Measurements from ENCODE around the gene GLB1L2. TPM values are rescaled to one million over a fixed set of nuclear protein-coding genes. Genes with fewer than 3 reads are reported as not detected.
A peak's percentile ranks its signal among the peaks of the same experiment; 100 is the strongest.

GLB1L2 gene
- total RNA-seq, 1 donor from 2014 or later: 1.6 TPM

DNA sequence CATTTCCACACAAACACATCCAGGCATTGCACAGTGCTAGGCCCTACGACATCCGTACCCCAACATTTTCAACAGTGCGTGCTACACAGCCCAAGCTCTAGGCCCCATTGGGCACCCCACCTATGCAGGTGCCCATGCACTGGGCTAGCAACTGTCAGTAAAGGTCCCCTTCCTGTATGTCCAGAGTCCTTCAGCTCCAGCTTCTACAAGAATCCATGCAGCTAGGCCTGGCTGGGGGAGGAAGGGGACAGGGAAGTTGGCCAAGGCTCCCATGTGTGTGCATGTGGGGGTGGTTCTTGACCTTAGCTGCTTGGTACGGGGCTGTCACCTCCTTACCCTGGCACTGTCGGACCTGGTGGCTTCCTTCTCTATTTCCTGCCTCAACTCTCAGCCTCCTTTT lies 79.0 kb downstream of the GLB1L2 start:
- intact Hi-C loops (cut with DNase I): no loop called here
- ATAC-seq: no peak
- DNase-seq (ENCODE audit: low spot score): no peak

GRCh38 chr11:134412203-134413042 lies 80.6 kb downstream of the GLB1L2 start, which contains the start of gene B3GAT1:
Gene B3GAT1 (minus strand): TSS chr11:134412242. CDS start chr11:134387659, 24,583 bp downstream.
- ATAC-seq (peak; percentile 44), DNase-seq (ENCODE audit: low spot score) (peak; percentile 70)
- intact Hi-C loops (cut with DNase I): no loop called here

- DNase-seq (ENCODE audit: low spot score): peak; percentile 47
- no peak for ATAC-seq
- intact Hi-C loops (cut with DNase I): no loop called here
These were observed 81.4 kb downstream of the GLB1L2 start for GRCh38 chr11:134413043-134413825.

- DNase-seq (ENCODE audit: low spot score): no peak
- intact Hi-C loops (cut with DNase I): no loop called here
- peak; percentile 16 for ATAC-seq
These were observed 82.3 kb downstream of the GLB1L2 start for GRCh38 chr11:134413826-134414731.

GRCh38 chr11:134414766-134415765 lies 83.3 kb downstream of the GLB1L2 start:
- intact Hi-C loops (cut with DNase I): no loop called here
- DNase-seq (ENCODE audit: low spot score) (peak; percentile 37), ATAC-seq (no peak)

DNA sequence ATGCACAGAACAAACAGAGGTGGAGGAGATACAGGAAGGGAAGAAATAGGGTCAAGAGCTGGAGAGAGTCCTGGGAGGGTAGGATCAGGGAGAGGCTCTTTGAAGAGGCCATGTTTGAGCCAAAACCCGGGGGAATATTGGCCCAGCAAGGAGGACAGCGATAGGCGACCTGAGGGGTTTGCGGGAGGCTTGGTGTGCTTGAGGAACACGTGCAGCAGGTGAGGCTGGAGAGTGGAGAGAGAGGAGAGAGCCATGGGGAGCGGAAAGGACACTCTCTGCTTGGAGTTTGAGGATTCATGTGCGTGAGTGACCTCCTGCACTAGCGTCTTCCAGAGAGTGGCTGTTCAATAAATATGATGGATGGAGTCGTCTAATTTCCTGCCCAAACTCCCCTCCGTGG lies 84.9 kb downstream of the GLB1L2 start:
- intact Hi-C loops (cut with DNase I): no loop called here
- DNase-seq (ENCODE audit: low spot score) (no peak), ATAC-seq (no peak)

DNA sequence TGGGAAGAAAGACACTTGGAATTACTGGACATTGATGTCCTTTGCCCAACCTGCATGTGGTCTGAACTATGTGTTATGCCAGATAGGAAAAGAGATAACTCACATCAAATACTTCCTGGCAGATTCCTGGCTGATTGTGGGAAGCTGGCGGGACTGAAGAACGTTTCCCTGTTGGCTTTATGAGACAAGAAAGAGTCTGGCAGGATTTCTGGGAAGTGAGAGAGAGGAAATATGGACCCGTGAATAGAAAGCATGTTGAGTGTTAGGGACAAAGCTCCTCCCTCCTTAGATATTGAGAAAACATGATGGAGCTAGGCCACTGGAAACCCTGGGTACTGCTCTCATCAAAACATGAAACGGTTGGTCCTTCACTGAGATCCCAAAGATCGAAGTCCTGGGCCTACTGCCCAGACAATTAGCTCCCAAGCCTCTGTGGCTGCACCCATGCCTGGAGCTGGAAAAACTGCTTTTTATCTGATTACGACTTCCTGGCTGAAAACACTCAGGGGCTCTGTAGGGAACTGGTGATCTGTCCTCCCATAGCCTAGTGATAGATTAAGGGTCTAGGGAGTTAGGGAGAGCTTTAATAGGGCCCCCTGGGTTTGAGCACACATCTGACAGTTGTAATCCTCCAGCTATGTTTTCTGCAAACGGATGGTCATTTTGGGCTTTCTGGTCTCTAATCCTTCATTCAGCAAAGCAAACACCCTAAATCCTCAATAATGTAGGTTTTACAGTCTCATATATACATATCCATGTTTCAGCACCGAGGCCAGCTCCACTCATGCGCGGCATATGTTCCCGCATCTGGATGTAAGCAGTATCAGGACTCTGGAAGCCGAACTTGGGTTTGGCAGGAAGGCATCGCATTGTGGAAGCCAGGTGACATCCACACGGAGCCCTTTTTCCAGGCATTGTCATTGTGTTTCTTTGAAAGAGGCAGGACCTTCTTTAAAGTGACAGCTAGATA lies 86.4 kb downstream of the GLB1L2 start:
- intact Hi-C loops (cut with DNase I): no loop called here
- ATAC-seq (no peak), DNase-seq (ENCODE audit: low spot score) (no peak)

DNA sequence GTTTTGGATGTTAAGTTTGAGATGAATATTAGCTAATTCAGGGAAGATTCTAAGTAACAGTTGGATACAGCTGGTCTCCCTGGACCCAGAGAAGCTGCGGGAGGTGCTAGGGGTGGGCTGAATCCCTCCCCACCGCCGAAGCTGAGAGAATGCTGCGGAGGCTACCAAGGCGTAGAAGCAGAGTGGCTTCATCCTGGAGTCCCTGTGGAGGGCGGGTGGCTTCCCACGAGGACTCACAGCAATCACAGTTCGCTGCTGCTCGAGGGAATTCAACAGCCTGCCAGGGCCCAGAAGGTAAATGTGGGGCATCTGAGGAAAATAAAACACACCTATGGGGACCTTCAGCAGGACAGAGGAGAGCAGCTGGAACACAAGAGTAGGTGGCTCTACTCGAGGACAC lies 91.3 kb downstream of the GLB1L2 start:
- intact Hi-C loops (cut with DNase I): no loop called here
- ATAC-seq (no peak), DNase-seq (ENCODE audit: low spot score) (no peak)

GRCh38 chr11:134425413-134425812 lies 93.6 kb downstream of the GLB1L2 start:
- intact Hi-C loops (cut with DNase I): no loop called here
- no peak for DNase-seq (ENCODE audit: low spot score)
- ATAC-seq: no peak

Other genes starting within 250 kb of the GLB1L2 start
- 14.2 TPM for gene NCAPD3, start 108.0 kb upstream of the GLB1L2 start, total RNA-seq
- 39.1 TPM for gene VPS26B, start 107.3 kb upstream of the GLB1L2 start, total RNA-seq
- gene THYN1, start 78.6 kb upstream of the GLB1L2 start, total RNA-seq: 34.9 TPM
- 24.2 TPM for gene ACAD8, start 78.4 kb upstream of the GLB1L2 start, total RNA-seq
- gene GLB1L3, start 55.6 kb upstream of the GLB1L2 start, total RNA-seq: not detected
- 23.3 TPM for gene B3GAT1, start 80.3 kb downstream of the GLB1L2 start, total RNA-seq

Data from sciatic nerve (tissue), 2 donors.